Breast epithelium (tissue), 4 donors: ENCODE data around the gene ZMIZ2. TPM values are rescaled to one million over a fixed set of nuclear protein-coding genes. Genes with fewer than 3 reads are reported as not detected.

ENCODE experiments used
- DNase-seq, 2 donors: peaks; one replicate each; pipeline ENCODE4 v3.0.0-alpha.2; 2019; ENCODE audit warnings: low spot score in 2 of 2
- H3K27ac ChIP-seq, 2 donors: fragments of 200-600 bp; sonication (generic) in 1 of 2; one replicate each; pipeline ENCODE4 v1.5.1; 2016 to 2019; ENCODE audit warnings: mild to moderate bottlenecking in 1 of 2
- H3K27me3 ChIP-seq, 2 donors: fragments of 200-600 bp; sonication (generic) in 1 of 2; one replicate each; pipeline versions ENCODE4 v1.5.1 to v1.6.0; 2017 to 2019; ENCODE audit warnings: control low read depth in 1 of 2, mild to moderate bottlenecking in 1 of 2
- H3K36me3 ChIP-seq: fragments of 200-600 bp; one replicate; pipeline ENCODE4 v1.5.1; 2019
- H3K4me1 ChIP-seq, 2 donors: fragments of 200-600 bp; sonication (generic); one replicate each; pipeline ENCODE4 v1.5.1; 2016 to 2019; ENCODE audit warnings: control low read depth in 1 of 2
- H3K4me3 ChIP-seq, 3 donors: fragments of 200-600 bp; sonication (generic); 1 replicate in 2 of 3; 2 replicates in 1 of 3; pipeline ENCODE4 v1.5.1; 2016 to 2019; ENCODE audit warnings: mild to moderate bottlenecking in 3 of 3, moderate library complexity in 2 of 3
- H3K9me3 ChIP-seq, 2 donors: fragments of 200-600 bp; sonication (generic) in 1 of 2; one replicate each; pipeline ENCODE4 v1.5.1; 2016 to 2019; ENCODE audit warnings: control low read depth in 1 of 2
- POLR2A ChIP-seq: fragments of 450-650 bp; IDR thresholded peaks from one replicate; pipeline ENCODE4 v1.6.1; 2016; ENCODE audit warnings: antibody characterized with exemption, mild to moderate bottlenecking, moderate library complexity
- POLR2AphosphoS5 ChIP-seq, 3 donors: sonication (generic); formaldehyde crosslinking; IDR thresholded peaks; one replicate each; pipeline ENCODE4 v1.6.1; 2017; ENCODE audit warnings: antibody characterized with exemption in 3 of 3
- intact Hi-C: fragments of 100-400 bp; cut with DNase I; formaldehyde crosslinking; loops from one replicate; pipeline ENCODE4 v1.15.1; 2023; ENCODE audit warnings: low total_unique reads
- total RNA-seq, 3 donors: library from RNA; depleted of rRNA; stranded (reverse); fragments of >200 nt; gene quantifications; one replicate each; pipeline ENCODE4 v1.1.0, GENCODE V29; 2016
- TF ChIP-seq, protein P1 (sequence below), 3 donors: fragments of 450-650 bp; IDR thresholded peaks; one replicate each; pipeline ENCODE4 v1.5.1; 2016 to 2017; ENCODE audit warnings: antibody characterized with exemption in 3 of 3, mild to moderate bottlenecking in 3 of 3, moderate library complexity in 3 of 3

Gene ZMIZ2
- total RNA-seq, 3 donors from 2014 or later: 12.5 to 30.1 (median 23.6) TPM

GRCh38 chr7:44705434-44705833 is 43.2 kb upstream of the ZMIZ2 start:
- TF ChIP-seq, protein P1, sequence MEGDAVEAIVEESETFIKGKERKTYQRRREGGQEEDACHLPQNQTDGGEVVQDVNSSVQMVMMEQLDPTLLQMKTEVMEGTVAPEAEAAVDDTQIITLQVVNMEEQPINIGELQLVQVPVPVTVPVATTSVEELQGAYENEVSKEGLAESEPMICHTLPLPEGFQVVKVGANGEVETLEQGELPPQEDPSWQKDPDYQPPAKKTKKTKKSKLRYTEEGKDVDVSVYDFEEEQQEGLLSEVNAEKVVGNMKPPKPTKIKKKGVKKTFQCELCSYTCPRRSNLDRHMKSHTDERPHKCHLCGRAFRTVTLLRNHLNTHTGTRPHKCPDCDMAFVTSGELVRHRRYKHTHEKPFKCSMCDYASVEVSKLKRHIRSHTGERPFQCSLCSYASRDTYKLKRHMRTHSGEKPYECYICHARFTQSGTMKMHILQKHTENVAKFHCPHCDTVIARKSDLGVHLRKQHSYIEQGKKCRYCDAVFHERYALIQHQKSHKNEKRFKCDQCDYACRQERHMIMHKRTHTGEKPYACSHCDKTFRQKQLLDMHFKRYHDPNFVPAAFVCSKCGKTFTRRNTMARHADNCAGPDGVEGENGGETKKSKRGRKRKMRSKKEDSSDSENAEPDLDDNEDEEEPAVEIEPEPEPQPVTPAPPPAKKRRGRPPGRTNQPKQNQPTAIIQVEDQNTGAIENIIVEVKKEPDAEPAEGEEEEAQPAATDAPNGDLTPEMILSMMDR (IDR thresholded peaks at IDR 0.05): no peak
- TF ChIP-seq POLR2AphosphoS5 (IDR thresholded peaks at IDR 0.05): no peak
- no peak for TF ChIP-seq POLR2A
- intact Hi-C loops: no loop called here

DNA sequence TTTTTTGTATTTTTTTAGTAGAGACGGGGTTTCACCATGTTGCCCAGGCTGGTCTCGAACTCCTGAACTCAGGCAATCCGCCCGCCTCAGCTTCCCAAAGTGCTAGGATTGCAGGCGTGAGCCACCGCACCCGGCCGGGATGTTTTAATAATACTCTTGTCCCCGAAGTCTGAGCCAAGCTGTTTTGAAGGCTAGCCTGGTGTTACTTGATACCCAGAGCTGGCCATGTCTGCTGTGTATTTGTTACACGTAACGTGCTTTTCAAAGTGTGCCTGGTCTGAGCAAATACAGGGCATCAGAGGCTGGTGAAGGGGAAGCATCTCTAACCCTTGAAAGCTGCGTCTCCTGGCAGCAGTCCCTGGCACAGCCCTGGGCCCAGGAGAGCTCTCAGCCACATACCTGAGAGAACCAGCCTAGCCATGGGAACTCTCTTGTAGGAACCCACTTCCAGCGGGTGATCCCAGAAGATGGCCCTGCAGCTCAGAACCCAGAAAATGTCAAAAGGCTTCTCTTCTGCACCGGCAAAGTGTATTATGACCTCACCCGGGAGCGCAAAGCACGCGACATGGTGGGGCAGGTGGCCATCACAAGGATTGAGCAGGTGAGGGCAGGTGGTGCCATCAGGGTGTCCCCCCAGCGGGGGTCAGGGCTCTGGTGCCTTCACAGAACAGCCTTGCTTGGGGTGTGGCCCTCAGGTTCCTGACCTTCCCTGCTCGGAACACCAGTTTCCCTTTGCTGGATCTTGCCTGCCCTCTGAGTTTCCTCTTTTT is 41.7 kb upstream of the ZMIZ2 start:
- Histone ChIP-seq H3K36me3 (no peaks in the 10 kb centered on the region), H3K27me3 (no peaks in the 10 kb centered on the region), H3K4me3 (no peak overlapping the region), H3K4me1 (no peaks in the 10 kb centered on the region), H3K9me3 (no peaks in the 10 kb centered on the region), H3K27ac (no peak overlapping the region)
- DNase-seq: no peak
- intact Hi-C loops: no loop called here
- no peak for TF ChIP-seq POLR2AphosphoS5 (IDR thresholded peaks at IDR 0.05)
- TF ChIP-seq POLR2A: no peak
- TF ChIP-seq, protein P1 (IDR thresholded peaks at IDR 0.05): no peak

More at GRCh38 chr7:44705434-44705833, 43.2 kb upstream of the ZMIZ2 start:
- DNase-seq: no peak
- H3K27me3 ChIP-seq: no peaks in the 10 kb centered on the region
- no peaks in the 10 kb centered on the region for H3K36me3 ChIP-seq
- H3K4me3 ChIP-seq: no peak overlapping the region
- no peaks in the 10 kb centered on the region for H3K4me1 ChIP-seq
- H3K27ac ChIP-seq: no peak overlapping the region
- no peaks in the 10 kb centered on the region for H3K9me3 ChIP-seq

DNA sequence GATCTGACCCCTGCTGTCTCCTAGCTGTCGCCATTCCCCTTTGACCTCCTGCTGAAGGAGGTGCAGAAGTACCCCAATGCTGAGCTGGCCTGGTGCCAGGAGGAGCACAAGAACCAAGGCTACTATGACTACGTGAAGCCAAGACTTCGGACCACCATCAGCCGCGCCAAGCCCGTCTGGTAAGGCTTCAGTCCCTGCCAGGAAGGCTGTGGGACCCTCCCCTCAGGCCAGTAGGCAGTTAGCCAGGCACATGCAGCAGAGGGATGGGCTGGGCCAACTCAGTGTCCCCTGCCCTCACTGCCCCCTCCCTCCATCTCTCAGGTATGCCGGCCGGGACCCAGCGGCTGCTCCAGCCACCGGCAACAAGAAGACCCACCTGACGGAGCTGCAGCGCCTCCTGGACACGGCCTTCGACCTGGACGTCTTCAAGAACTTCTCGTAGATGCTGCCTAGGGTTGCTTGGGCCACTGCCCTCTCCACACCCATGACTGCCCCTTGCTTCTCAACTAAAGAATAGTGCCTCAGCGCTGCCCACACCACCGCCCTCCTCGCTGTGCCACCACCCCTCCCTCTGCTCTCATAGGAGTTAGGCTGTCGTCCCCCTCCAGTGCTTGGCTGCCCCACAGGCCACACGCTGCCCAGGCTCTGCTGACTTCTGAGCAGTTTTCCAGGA is 41.0 kb upstream of the ZMIZ2 start:
- Histone ChIP-seq H3K4me1 (no peaks in the 10 kb centered on the region), H3K27me3 (no peaks in the 10 kb centered on the region), H3K36me3 (no peaks in the 10 kb centered on the region), H3K27ac (no peak overlapping the region), H3K9me3 (no peaks in the 10 kb centered on the region), H3K4me3 (no peak overlapping the region)
- DNase-seq: no peak
- intact Hi-C loops: no loop called here
- TF ChIP-seq, protein P1 (IDR thresholded peaks at IDR 0.05): no peak
- TF ChIP-seq POLR2A: no peak
- no peak for TF ChIP-seq POLR2AphosphoS5 (IDR thresholded peaks at IDR 0.05)

- Histone ChIP-seq H3K27me3 (no peaks in the 10 kb centered on the region), H3K27ac (no peak overlapping the region), H3K4me1 (no peaks in the 10 kb centered on the region), H3K4me3 (no peak overlapping the region), H3K36me3 (no peaks in the 10 kb centered on the region), H3K9me3 (no peaks in the 10 kb centered on the region)
- intact Hi-C loops: no loop called here
- no peak for DNase-seq
- TF ChIP-seq, protein P1 (IDR thresholded peaks at IDR 0.05): no peak
- no peak for TF ChIP-seq POLR2AphosphoS5 (IDR thresholded peaks at IDR 0.05)
- TF ChIP-seq POLR2A: no peak
Measured at GRCh38 chr7:44709011-44709915, 39.4 kb upstream of the ZMIZ2 start.
